SK-N-SH (cell line): ENCODE measurements around the gene KLHL7. TPM values are rescaled to one million over a fixed set of nuclear protein-coding genes. Genes with fewer than 3 reads are reported as not detected.

Source experiments
- CTCF ChIA-PET: fragments of 300-600, 350-600 bp; formaldehyde crosslinking; extraction: SDS; loops from one replicate; lab custom pipeline; 2021; lab: Yijun Ruan, JAX
- POLR2A ChIA-PET: fragments of 350-600 bp; sonication (Branson Sonifier 250); formaldehyde crosslinking; extraction: SDS; loops from one replicate; lab custom pipeline; 2020; ENCODE audit warnings: antibody characterized with exemption, inconsistent platforms; lab: Yijun Ruan, JAX
- DNase-seq: peaks from one replicate; pipeline ENCODE4 v3.0.0; 2012
- H2AFZ ChIP-seq: fragments of 200-600 bp; sonication (generic); 2 replicates; pipeline ENCODE4 v1.8.1; 2016; ENCODE audit warnings: antibody characterized with exemption, mild to moderate bottlenecking, low read depth
- H3F3A ChIP-seq: fragments of 200-600 bp; sonication (generic); replicated peaks from 2 replicates; pipeline ENCODE3; 2016; ENCODE audit warnings: antibody characterized with exemption, mild to moderate bottlenecking; ENCODE audit not compliant: insufficient read depth
- H3K27ac ChIP-seq, 2 experiments: fragments of 200-500 bp in 1 of 2; fragments of 200-600 bp in 1 of 2; sonication (Bioruptor generic) in 1 of 2; sonication (generic), shearing (Covaris generic) in 1 of 2; 2 replicates each; pipeline versions ENCODE4 v1.5.1 to v1.6.1; 2014 to 2016; ENCODE audit warnings: low read depth in 2 of 2, inconsistent platforms in 1 of 2, low read length in 1 of 2, mild to moderate bottlenecking in 1 of 2, mixed read lengths in 1 of 2
- H3K27me3 ChIP-seq: fragments of 200-600 bp; sonication (generic), shearing (Covaris generic); 2 replicates; pipeline ENCODE4 v1.6.1; 2016; ENCODE audit warnings: mixed run types; ENCODE audit not compliant: insufficient read depth
- H3K36me3 ChIP-seq, 2 experiments: fragments of 200-500 bp in 1 of 2; fragments of 200-600 bp in 1 of 2; sonication (Bioruptor generic) in 1 of 2; sonication (generic) in 1 of 2; replicated peaks in 1 of 2; 2 replicates each; pipeline versions ENCODE3 to v1.5.1; 2014 to 2016; ENCODE audit warnings: low read length in 1 of 2, mild to moderate bottlenecking in 1 of 2; ENCODE audit not compliant: insufficient read depth in 2 of 2, control insufficient read depth in 1 of 2
- H3K4me1 ChIP-seq, 2 experiments: fragments of 200-500 bp in 1 of 2; fragments of 200-600 bp in 1 of 2; sonication (Bioruptor generic) in 1 of 2; sonication (generic), shearing (Covaris generic) in 1 of 2; 2 replicates each; pipeline versions ENCODE4 v1.5.1 to v1.6.1; 2014 to 2016; ENCODE audit warnings: low read depth in 1 of 2, low read length in 1 of 2, mixed run types in 1 of 2; ENCODE audit not compliant: insufficient read depth in 2 of 2, control insufficient read depth in 1 of 2
- H3K4me2 ChIP-seq: fragments of 200-600 bp; sonication (generic), shearing (Covaris generic); 2 replicates; pipeline ENCODE4 v1.6.1; 2017; ENCODE audit warnings: mixed run types
- H3K4me3 ChIP-seq, 2 experiments: fragments of 200-500 bp in 1 of 2; fragments of 200-600 bp in 1 of 2; sonication (Bioruptor generic) in 1 of 2; sonication (generic), shearing (Covaris generic) in 1 of 2; 2 replicates each; pipeline versions ENCODE4 v1.5.1 to v1.8.1; 2014 to 2016; ENCODE audit warnings: low read depth in 2 of 2, inconsistent platforms in 1 of 2, low read length in 1 of 2, mild to moderate bottlenecking in 1 of 2, mixed read lengths in 1 of 2, moderate library complexity in 1 of 2
- H3K79me2 ChIP-seq: fragments of 200-600 bp; sonication (generic); 2 replicates; pipeline ENCODE4 v1.8.1; 2017; ENCODE audit warnings: mild to moderate bottlenecking; ENCODE audit not compliant: insufficient read depth
- H3K9ac ChIP-seq: fragments of 200-600 bp; sonication (generic); 2 replicates; pipeline ENCODE4 v1.6.1; 2017; ENCODE audit warnings: mixed run types
- H3K9me2 ChIP-seq: fragments of 200-600 bp; sonication (generic); 2 replicates; pipeline ENCODE4 v1.6.1; 2017; ENCODE audit warnings: mixed run types
- H3K9me3 ChIP-seq: fragments of 200-600 bp; sonication (generic); 2 replicates; pipeline ENCODE4 v1.6.1; 2017; ENCODE audit warnings: mixed run types, mild to moderate bottlenecking, moderate library complexity
- H4K20me1 ChIP-seq: fragments of 200-600 bp; sonication (generic); 2 replicates; pipeline ENCODE4 v1.6.1; 2017; ENCODE audit warnings: mild to moderate bottlenecking, mixed run types; ENCODE audit not compliant: insufficient read depth
- EP300 ChIP-seq, 2 experiments: IDR thresholded peaks; 2 replicates each; pipeline versions ENCODE4 v1.4.0 to v1.6.1; 2012; ENCODE audit warnings: borderline replicate concordance in 1 of 2, low read depth in 1 of 2, low read length in 1 of 2
- FOXM1 ChIP-seq: IDR thresholded peaks from 2 replicates; pipeline ENCODE4 v1.4.0; 2012; ENCODE audit warnings: low read depth, mild to moderate bottlenecking
- GABPA ChIP-seq: IDR thresholded peaks from 2 replicates; pipeline ENCODE4 v1.4.0; 2012; ENCODE audit warnings: low read depth, mild to moderate bottlenecking
- GATA2 ChIP-seq: sonication (generic); formaldehyde crosslinking; IDR thresholded peaks from 2 replicates; pipeline ENCODE4 v1.5.0; 2020; ENCODE audit warnings: mild to moderate bottlenecking, missing genetic modification reagents
- MEF2A ChIP-seq: IDR thresholded peaks from 2 replicates; pipeline ENCODE4 v1.4.0; 2012; ENCODE audit warnings: low read depth, borderline replicate concordance
- MXI1 ChIP-seq: IDR thresholded peaks from 2 replicates; pipeline ENCODE4 v1.6.1; 2012; ENCODE audit warnings: mild to moderate bottlenecking, low read depth, low read length, improper control_type of control experiment
- NFIC ChIP-seq: IDR thresholded peaks from 2 replicates; pipeline ENCODE4 v1.4.0; 2012; ENCODE audit warnings: borderline replicate concordance
- NRF1 ChIP-seq: IDR thresholded peaks from 2 replicates; pipeline ENCODE4 v1.6.1; 2012; ENCODE audit warnings: low read depth, mild to moderate bottlenecking, low read length
- SMC3 ChIP-seq: IDR thresholded peaks from 2 replicates; pipeline ENCODE4 v1.6.1; 2012; ENCODE audit warnings: low read depth, low read length, improper control_type of control experiment
- TAF1 ChIP-seq: IDR thresholded peaks from 2 replicates; pipeline ENCODE4 v1.6.1; 2012; ENCODE audit warnings: low read depth, mild to moderate bottlenecking, low read length, moderate library complexity, borderline replicate concordance
- YY1 ChIP-seq: IDR thresholded peaks from 2 replicates; pipeline ENCODE4 v1.4.0; 2012; ENCODE audit warnings: low read depth, mild to moderate bottlenecking
- WGBS: methylation state at CpG from one replicate; pipeline ENCODE4 v1.1.6; 2017; ENCODE audit warnings: low lambda C conversion rate; 5-methylcytosine and 5-hydroxymethylcytosine counted together
- polyA plus RNA-seq, 3 experiments: library from polyadenylated mRNA; depleted of rRNA; stranded (reverse); fragments of >200 nt; gene quantifications; 2 replicates each; pipeline ENCODE4 v1.2.3, GENCODE V29; 2012
- TF ChIP-seq, protein P1 (sequence below): fragments of 200-600 bp; sonication (generic); IDR thresholded peaks from 2 replicates; pipeline ENCODE4 v1.6.1; 2017; ENCODE audit warnings: antibody characterized with exemption, mild to moderate bottlenecking, moderate library complexity

KLHL7 gene
- polyA plus RNA-seq, 1 of the 3 experiments (the other 2 are of a cell fraction): 30.8 TPM

- TF ChIP-seq MEF2A (no peak), FOXM1 (no peak), EP300 (IDR thresholded peaks at IDR 0.05; ENCODE audit: borderline replicate concordance in 1 of 2, low read depth in 1 of 2, low read length in 1 of 2) (peak in 1 of 2 experiments; percentile 62; a peak in 2 of 4 replicates), NFIC (no peak), GATA2 (peak; percentile 97)
- TF ChIP-seq, protein P1, sequence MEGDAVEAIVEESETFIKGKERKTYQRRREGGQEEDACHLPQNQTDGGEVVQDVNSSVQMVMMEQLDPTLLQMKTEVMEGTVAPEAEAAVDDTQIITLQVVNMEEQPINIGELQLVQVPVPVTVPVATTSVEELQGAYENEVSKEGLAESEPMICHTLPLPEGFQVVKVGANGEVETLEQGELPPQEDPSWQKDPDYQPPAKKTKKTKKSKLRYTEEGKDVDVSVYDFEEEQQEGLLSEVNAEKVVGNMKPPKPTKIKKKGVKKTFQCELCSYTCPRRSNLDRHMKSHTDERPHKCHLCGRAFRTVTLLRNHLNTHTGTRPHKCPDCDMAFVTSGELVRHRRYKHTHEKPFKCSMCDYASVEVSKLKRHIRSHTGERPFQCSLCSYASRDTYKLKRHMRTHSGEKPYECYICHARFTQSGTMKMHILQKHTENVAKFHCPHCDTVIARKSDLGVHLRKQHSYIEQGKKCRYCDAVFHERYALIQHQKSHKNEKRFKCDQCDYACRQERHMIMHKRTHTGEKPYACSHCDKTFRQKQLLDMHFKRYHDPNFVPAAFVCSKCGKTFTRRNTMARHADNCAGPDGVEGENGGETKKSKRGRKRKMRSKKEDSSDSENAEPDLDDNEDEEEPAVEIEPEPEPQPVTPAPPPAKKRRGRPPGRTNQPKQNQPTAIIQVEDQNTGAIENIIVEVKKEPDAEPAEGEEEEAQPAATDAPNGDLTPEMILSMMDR: no peak
- Histone ChIP-seq H3K4me1 (peaks cover 0 to 8% of the 10 kb centered on the region in 2 experiments; a peak in 1 of 4 replicates), H3K9me2 (no peaks in the 10 kb centered on the region), H3K9me3 (no peaks in the 10 kb centered on the region), H4K20me1 (no peaks in the 10 kb centered on the region), H3K36me3 (no peaks in the 10 kb centered on the region), H3K4me2 (no peak overlapping the region), H2AFZ (no peak overlapping the region), H3K27me3 (no peaks in the 10 kb centered on the region), H3K27ac (no peak overlapping the region), H3K9ac (no peak overlapping the region), H3K79me2 (no peaks in the 10 kb centered on the region), H3F3A (no peaks in the 10 kb centered on the region), H3K4me3 (no peak overlapping the region)
- peak; percentile 57 for DNase-seq
- ChIA-PET POLR2A (interaction anchor here (0.9 kb wide), 1 partner anchor 109 kb away, joined by 3 read pairs; the partner anchor contains the start of gene KLHL7), CTCF (interaction anchor here (0.7 to 2.0 kb wide), 9 partner anchors 12 to 332 kb away, joined by 3 to 6 read pairs (median 4); no protein-coding TSS in a partner anchor)
- WGBS: 20% methylated on average over 5 of the region's 5 CpGs
These were observed 108.8 kb downstream of the KLHL7 start for GRCh38 chr7:23214423-23214822.

DNA sequence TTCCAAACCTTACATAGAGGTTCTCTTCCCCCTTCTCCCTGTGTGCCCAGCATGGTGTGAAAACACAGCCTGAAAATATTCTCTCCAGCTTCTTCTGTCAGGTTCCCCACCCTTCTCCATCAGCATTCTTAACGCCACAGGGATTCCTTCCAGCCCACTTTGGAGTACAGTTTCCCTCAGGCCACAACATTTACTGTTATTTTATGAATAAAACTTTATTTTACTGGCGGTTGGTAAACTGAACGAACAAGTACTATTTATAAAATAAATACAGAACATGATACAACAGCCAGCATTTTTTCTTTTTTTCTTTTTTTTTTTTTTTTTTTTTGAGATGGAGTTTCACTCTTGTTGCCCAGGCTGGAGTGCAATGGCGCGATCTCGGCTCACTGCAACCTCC, 109.4 kb downstream of the KLHL7 start:
- POLR2A ChIA-PET: interaction anchor here (0.9 kb wide), 1 partner anchor 109 kb away, joined by 3 read pairs; the partner anchor contains the start of gene KLHL7
- no peaks in the 10 kb centered on the region for H4K20me1 ChIP-seq
- CTCF ChIA-PET: interaction anchor here (0.7 to 2.0 kb wide), 9 partner anchors 12 to 332 kb away, joined by 3 to 6 read pairs (median 4); no protein-coding TSS in a partner anchor

More for the DNA sequence above, 109.4 kb downstream of the KLHL7 start:
- H3K4me1 ChIP-seq: peaks cover 0 to 8% of the 10 kb centered on the region in 2 experiments; a peak in 1 of 4 replicates
- TF ChIP-seq TAF1 (no peak), EP300 (IDR thresholded peaks at IDR 0.05; ENCODE audit: borderline replicate concordance in 1 of 2, low read depth in 1 of 2, low read length in 1 of 2) (no peak), YY1 (no peak), GATA2 (no peak), NRF1 (no peak), MXI1 (no peak), GABPA (no peak), SMC3 (no peak)
- TF ChIP-seq, protein P1: no peak
- TF ChIP-seq, all 33 proteins: peak for 0
- no peak overlapping the region for H2AFZ ChIP-seq
- H3K27ac ChIP-seq: no peak overlapping the region
- no peaks in the 10 kb centered on the region for H3K36me3 ChIP-seq
- H3K27me3 ChIP-seq: no peaks in the 10 kb centered on the region
- H3K9me2 ChIP-seq: no peaks in the 10 kb centered on the region
- no peaks in the 10 kb centered on the region for H3K79me2 ChIP-seq
- no peaks in the 10 kb centered on the region for H3K9me3 ChIP-seq
- 88% methylated on average over 6 of the region's 6 CpGs for WGBS
- no peaks in the 10 kb centered on the region for H3F3A ChIP-seq
- no peak for DNase-seq
- no peak overlapping the region for H3K9ac ChIP-seq
- H3K4me3 ChIP-seq: no peak overlapping the region
- no peak overlapping the region for H3K4me2 ChIP-seq
